ENCODE measurements around the gene KIFC3. TPM values are rescaled to one million over a fixed set of nuclear protein-coding genes. Genes with fewer than 3 reads are reported as not detected.

KIFC3 gene
- total RNA-seq, 6 donors from 2014 or later: 82.6 to 340 (median 110) TPM

- no peaks in the 10 kb centered on the region for H3K9me3 ChIP-seq
- WGBS, 2 donors: 62% methylated on average over 2 of the region's 2 CpGs; no CpG with 5 or more reads in 1 of the 2 donors
- no peaks in the 10 kb centered on the region for H3K36me3 ChIP-seq
- peak in 1 of 2 donors; percentile 91 for DNase-seq
- ATAC-seq (ENCODE audit: low FRiP score in 2 of 2): peak; percentile 60 to 93
- no peaks in the 10 kb centered on the region for H3K27me3 ChIP-seq
- peak overlapping the region in 1 of 4 donors; percentile 64 for H3K27ac ChIP-seq
- H3K4me3 ChIP-seq: no peak overlapping the region
- TF ChIP-seq EP300 (IDR thresholded peaks at IDR 0.05) (peak in 1 of 4 donors; percentile 5), POLR2A (IDR thresholded peaks at IDR 0.05) (peak in 1 of 4 donors; percentile 34), POLR2AphosphoS5 (IDR thresholded peaks at IDR 0.05) (peak in 1 of 2 donors; percentile 45), CTCF (IDR thresholded peaks at IDR 0.05) (no peak)
- H3K4me1 ChIP-seq: peaks cover 0 to 12% (median 5%) of the 10 kb centered on the region in 4 donors
Observed at GRCh38 chr16:57824888-57825287, 22.6 kb upstream of the KIFC3 start.

GRCh38 chr16:57823836-57824235 lies 21.5 kb upstream of the KIFC3 start:
- DNase-seq (no peak), ATAC-seq (ENCODE audit: low FRiP score in 2 of 2) (no peak)
- H3K36me3 ChIP-seq: no peaks in the 10 kb centered on the region
- H3K4me3 ChIP-seq: no peak overlapping the region
- TF ChIP-seq POLR2A (IDR thresholded peaks at IDR 0.05): no peak
- TF ChIP-seq EP300 (IDR thresholded peaks at IDR 0.05): no peak
- 74 to 75% methylated on average over 5 of the region's 5 CpGs for WGBS, 2 donors
- no peaks in the 10 kb centered on the region for H3K9me3 ChIP-seq
- no peaks in the 10 kb centered on the region for H3K27me3 ChIP-seq
- peaks cover 0 to 12% (median 5%) of the 10 kb centered on the region in 4 donors for H3K4me1 ChIP-seq
- peak overlapping the region in 1 of 4 donors; percentile 24 for H3K27ac ChIP-seq

DNA sequence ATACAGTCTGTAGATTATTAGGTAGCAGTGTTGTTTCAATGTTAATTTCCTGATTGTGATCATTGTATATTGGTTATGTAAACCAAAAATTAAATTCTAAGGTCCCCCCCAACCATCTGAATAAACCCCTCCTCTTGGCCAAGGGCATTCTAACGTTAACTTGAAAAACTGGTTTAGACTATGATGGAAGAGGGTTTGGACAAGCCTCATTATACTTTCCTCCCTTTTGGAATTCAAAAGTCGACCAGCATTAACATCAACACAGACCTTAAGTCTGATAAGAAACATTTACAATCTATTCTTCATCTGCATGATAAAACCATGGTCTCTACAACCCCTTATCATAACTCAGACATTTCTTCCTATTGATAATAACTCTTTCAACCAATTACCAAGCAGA lies 20.6 kb upstream of the KIFC3 start:
- TF ChIP-seq EP300 (IDR thresholded peaks at IDR 0.05): no peak
- TF ChIP-seq CTCF (IDR thresholded peaks at IDR 0.05): no peak
- TF ChIP-seq POLR2A (IDR thresholded peaks at IDR 0.05): no peak
- TF ChIP-seq POLR2AphosphoS5 (IDR thresholded peaks at IDR 0.05): no peak
- Histone ChIP-seq H3K36me3 (no peaks in the 10 kb centered on the region), H3K4me3 (no peak overlapping the region), H3K27ac (no peak overlapping the region), H3K27me3 (no peaks in the 10 kb centered on the region), H3K4me1 (peaks cover 0 to 12% (median 5%) of the 10 kb centered on the region in 4 donors), H3K9me3 (no peaks in the 10 kb centered on the region)
- DNase-seq: no peak
- 32 to 40% methylated on average over 2 of the region's 2 CpGs for WGBS, 2 donors
- ATAC-seq (ENCODE audit: low FRiP score in 2 of 2): no peak

- TF ChIP-seq CTCF (IDR thresholded peaks at IDR 0.05) (no peak), POLR2A (IDR thresholded peaks at IDR 0.05) (no peak), POLR2AphosphoS5 (IDR thresholded peaks at IDR 0.05) (no peak), EP300 (IDR thresholded peaks at IDR 0.05) (no peak)
- no peak for DNase-seq
- Histone ChIP-seq H3K36me3 (no peaks in the 10 kb centered on the region), H3K4me3 (no peak overlapping the region), H3K4me1 (peaks cover 0 to 12% (median 5%) of the 10 kb centered on the region in 4 donors), H3K27ac (no peak overlapping the region), H3K27me3 (no peaks in the 10 kb centered on the region), H3K9me3 (no peaks in the 10 kb centered on the region)
- no peak for ATAC-seq (ENCODE audit: low FRiP score in 2 of 2)
- WGBS, 2 donors: 84 to 91% methylated on average over 5 of the region's 5 CpGs
Observed at GRCh38 chr16:57822018-57822553, 19.8 kb upstream of the KIFC3 start.

- no peaks in the 10 kb centered on the region for H3K27me3 ChIP-seq
- no peak overlapping the region for H3K4me3 ChIP-seq
- H3K9me3 ChIP-seq: no peaks in the 10 kb centered on the region
- WGBS, 2 donors: 71 to 73% methylated on average over 10 of the region's 10 CpGs
- TF ChIP-seq POLR2AphosphoS5 (IDR thresholded peaks at IDR 0.05) (no peak), CTCF (IDR thresholded peaks at IDR 0.05) (no peak), EP300 (IDR thresholded peaks at IDR 0.05) (no peak), POLR2A (IDR thresholded peaks at IDR 0.05) (no peak)
- ATAC-seq (ENCODE audit: low FRiP score in 2 of 2) (no peak), DNase-seq (no peak)
- H3K4me1 ChIP-seq: peaks cover 7 to 18% (median 11%) of the 10 kb centered on the region in 4 donors
- H3K36me3 ChIP-seq: no peaks in the 10 kb centered on the region
- no peak overlapping the region for H3K27ac ChIP-seq
Observed at GRCh38 chr16:57821149-57821971, 19.1 kb upstream of the KIFC3 start.
